ENCODE results near the gene SEMA7A. TPM values are rescaled to one million over a fixed set of nuclear protein-coding genes. Genes with fewer than 3 reads are reported as not detected.
A peak's percentile ranks its signal among the peaks of the same experiment; 100 is the strongest.

SEMA7A gene
- total and polyA plus RNA-seq, 9 of the 15 experiments (the other 6 are each of a cell fraction or from before 2014, with no cell fraction given), result 0.04 to 8.2 (median 5.4) TPM; not detected in 1

DNA sequence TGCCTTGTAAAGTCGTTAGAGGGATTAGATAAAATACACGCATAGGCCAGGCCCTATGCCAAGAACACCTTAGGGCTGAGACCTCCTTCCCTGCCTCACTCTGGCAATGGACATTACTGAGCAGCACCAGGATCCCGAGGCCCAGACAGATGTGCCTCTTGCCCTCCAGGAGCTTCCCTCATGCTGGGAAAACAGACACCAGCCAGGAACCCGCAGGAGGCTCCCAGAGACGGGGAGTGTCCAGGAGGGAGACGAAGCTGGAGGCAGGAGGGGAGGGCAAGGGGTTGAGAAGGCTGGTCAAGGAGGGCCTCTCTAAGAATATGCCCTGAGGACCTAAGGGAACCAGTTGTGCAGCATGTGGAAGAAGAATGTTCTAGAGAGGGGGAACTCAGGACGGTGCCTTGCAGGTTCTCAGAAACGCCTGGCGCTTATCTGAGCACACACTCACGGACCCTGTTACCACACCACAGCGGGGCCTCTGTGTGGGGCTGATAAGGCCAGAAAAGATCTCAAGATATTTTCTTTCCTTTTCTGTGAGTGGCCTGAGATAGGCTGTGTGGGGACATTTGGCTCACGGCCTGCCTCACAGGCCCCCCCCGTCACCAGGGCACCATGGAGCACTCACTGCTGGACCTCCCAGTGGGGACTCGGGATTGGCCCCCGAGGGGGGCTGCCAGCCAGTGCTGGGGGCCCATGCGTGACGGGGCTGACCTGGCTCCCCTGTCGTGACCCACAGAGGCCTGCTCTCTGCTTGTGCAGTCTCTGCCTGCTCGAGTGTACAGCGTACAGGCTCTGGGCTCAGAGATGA, 44.3 kb downstream of the SEMA7A start (continued):
- TF ChIP-seq POLR2B (IDR thresholded peaks at IDR 0.05; ENCODE audit: low read depth, partially characterized antibody) (no peak), TBL1XR1 (IDR thresholded peaks at IDR 0.05; ENCODE audit: low read length in 2 of 2) (peak; percentile 85 to 99; a peak in 3 of 4 replicates), SNIP1 (IDR thresholded peaks at IDR 0.05; ENCODE audit: low read depth) (no peak), POLR2A (conservative IDR thresholded peaks at IDR 0.05) (no peak), KDM5B (IDR thresholded peaks at IDR 0.05; ENCODE audit: insufficient replicate concordance, low read depth, low read length) (no peak), ZNF436 (CRISPR knock-in tag; IDR thresholded peaks at IDR 0.05) (no peak), ILK (tag; IDR thresholded peaks at IDR 0.05; ENCODE audit: borderline replicate concordance, low read depth) (no peak), ZBTB11 (CRISPR knock-in tag; IDR thresholded peaks at IDR 0.05) (peak in 1 of 3 experiments; percentile 85; a peak in 2 of 6 replicates), HINFP (tag; conservative IDR thresholded peaks at IDR 0.05; ENCODE audit: low read depth) (peak; percentile 56), E2F5 (CRISPR knock-in tag; IDR thresholded peaks at IDR 0.05) (no peak), THRB (CRISPR knock-in tag; conservative IDR thresholded peaks at IDR 0.05) (no peak; the same call in 1 of the 2 replicates), MCM3 (IDR thresholded peaks at IDR 0.05) (no peak), MED1 (CRISPR knock-in tag; IDR thresholded peaks at IDR 0.05; ENCODE audit: borderline replicate concordance) (no peak), IFI16 (CRISPR knock-in tag; IDR thresholded peaks at IDR 0.05) (peak; percentile 67; the same call in 1 of the 2 replicates), SNRNP70 (optimal IDR thresholded peaks at IDR 0.05; ENCODE audit: low read depth, low read length) (no peak), DPF2 (IDR thresholded peaks at IDR 0.05) (peak; percentile 100), HNRNPL (IDR thresholded peaks at IDR 0.05; ENCODE audit: low read depth, low read length) (no peak), TAF1 (IDR thresholded peaks at IDR 0.05; ENCODE audit: control insufficient read depth, extremely low read depth, insufficient read depth, low read length, severe bottlenecking) (peak; percentile 48), KHSRP (IDR thresholded peaks at IDR 0.05) (peak; percentile 91), ZKSCAN1 (IDR thresholded peaks at IDR 0.05; ENCODE audit: low read depth, low read length) (peak; percentile 86)

All from K562 (cell line).